ENCODE measurements around the gene LRP3.
"Not testable (repeated sequence)": the region's sequence is repeated elsewhere in the genome, so short reads cannot be mapped to it uniquely, and the experiment has no call there.

Gene LRP3

DNA sequence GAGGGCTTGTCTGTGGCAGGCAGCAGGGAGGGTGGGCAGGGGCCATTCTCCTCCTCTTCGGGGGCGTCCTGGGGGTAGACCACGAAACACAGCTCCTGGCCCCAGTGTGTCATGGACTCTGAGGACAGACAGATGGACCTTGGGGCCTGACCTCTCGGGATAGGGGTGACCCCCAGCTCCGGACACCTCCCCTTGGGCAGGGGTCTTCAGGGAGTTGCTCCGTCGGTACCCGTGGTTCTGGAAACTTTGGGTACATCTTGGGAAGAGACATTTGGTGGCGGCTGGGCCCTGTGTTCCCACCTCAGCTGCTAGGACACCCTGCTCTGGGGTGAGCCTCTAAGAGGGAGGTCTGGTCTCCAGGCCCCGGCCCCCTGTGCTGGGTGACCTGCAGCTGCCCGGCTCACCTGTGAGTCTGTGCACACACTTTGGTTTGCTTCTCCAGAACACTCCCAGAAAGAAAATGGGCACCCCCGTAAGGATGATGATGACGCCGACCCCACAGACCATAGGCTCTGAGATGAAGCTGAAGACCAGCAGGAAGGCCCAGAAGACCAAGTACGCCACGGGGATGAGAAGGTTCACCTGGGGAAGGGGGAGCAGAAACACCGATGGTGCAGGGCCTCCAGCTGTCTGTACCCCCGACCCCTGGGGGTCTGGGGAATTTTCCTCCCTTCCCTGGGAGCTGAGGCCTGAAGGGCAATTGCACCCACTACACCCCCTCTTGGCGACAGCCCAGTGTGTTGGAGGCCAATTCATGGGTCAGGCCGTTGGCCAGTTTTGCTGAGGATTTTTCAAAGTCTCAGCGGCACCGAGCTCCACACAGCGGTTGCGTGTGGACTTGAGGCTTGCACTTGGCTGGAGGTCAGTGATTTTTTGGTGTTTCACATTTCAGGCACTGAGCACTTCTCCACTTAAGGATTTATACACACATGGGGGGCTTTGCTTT is 15.0 kb downstream of the LRP3 start:
- Histone ChIP-seq H3K4me1 (ENCODE audit: control insufficient read depth, insufficient read depth, low read length, poor library complexity, severe bottlenecking) (no peaks in the 10 kb centered on the region), H3K4me3 (ENCODE audit: extremely low read depth, insufficient read depth, low read length, poor library complexity, severe bottlenecking) (no peak overlapping the region), H3K36me3 (ENCODE audit: control insufficient read depth, insufficient read depth, low read length) (peaks cover 3% of the 10 kb centered on the region), H3K27ac (ENCODE audit: low read depth, low read length, severe bottlenecking) (no peak overlapping the region), H3K9me3 (ENCODE audit: control insufficient read depth, low read length) (no peaks in the 10 kb centered on the region)
- 93% methylated on average over 14 to 22 of the region's 24 CpGs for WGBS, 2 experiments (ENCODE audit: insufficient coverage in 2 of 2)

- not testable (repeated sequence) for H3K4me1 ChIP-seq (ENCODE audit: control insufficient read depth, insufficient read depth, low read length, poor library complexity, severe bottlenecking); H3K36me3 ChIP-seq (ENCODE audit: control insufficient read depth, insufficient read depth, low read length); H3K4me3 ChIP-seq (ENCODE audit: extremely low read depth, insufficient read depth, low read length, poor library complexity, severe bottlenecking); H3K27ac ChIP-seq (ENCODE audit: low read depth, low read length, severe bottlenecking); H3K9me3 ChIP-seq (ENCODE audit: control insufficient read depth, low read length)
- WGBS, 2 experiments (ENCODE audit: insufficient coverage in 2 of 2): 93 to 95% methylated on average over 7 of the region's 7 CpGs
These were observed 15.7 kb downstream of the LRP3 start for GRCh38 chr19:33209850-33210230.

- Histone ChIP-seq H3K4me3 (ENCODE audit: extremely low read depth, insufficient read depth, low read length, poor library complexity, severe bottlenecking) (no peak overlapping the region), H3K27ac (ENCODE audit: low read depth, low read length, severe bottlenecking) (no peak overlapping the region), H3K36me3 (ENCODE audit: control insufficient read depth, insufficient read depth, low read length) (no peaks in the 10 kb centered on the region), H3K9me3 (ENCODE audit: control insufficient read depth, low read length) (no peaks in the 10 kb centered on the region), H3K4me1 (ENCODE audit: control insufficient read depth, insufficient read depth, low read length, poor library complexity, severe bottlenecking) (no peaks in the 10 kb centered on the region)
- 91 to 97% methylated on average over 10 to 21 of the region's 22 CpGs for WGBS, 2 experiments (ENCODE audit: insufficient coverage in 2 of 2)
These were observed 16.3 kb downstream of the LRP3 start for GRCh38 chr19:33210266-33210940.

GRCh38 chr19:33211794-33212435 is 17.8 kb downstream of the LRP3 start:
- no peaks in the 10 kb centered on the region for H3K9me3 ChIP-seq (ENCODE audit: control insufficient read depth, low read length)
- H3K4me3 ChIP-seq (ENCODE audit: extremely low read depth, insufficient read depth, low read length, poor library complexity, severe bottlenecking): no peak overlapping the region
- no peaks in the 10 kb centered on the region for H3K36me3 ChIP-seq (ENCODE audit: control insufficient read depth, insufficient read depth, low read length)
- 86 to 90% methylated on average over 16 to 17 of the region's 17 CpGs for WGBS, 2 experiments (ENCODE audit: insufficient coverage in 2 of 2)
- H3K27ac ChIP-seq (ENCODE audit: low read depth, low read length, severe bottlenecking): no peak overlapping the region
- H3K4me1 ChIP-seq (ENCODE audit: control insufficient read depth, insufficient read depth, low read length, poor library complexity, severe bottlenecking): no peaks in the 10 kb centered on the region

GRCh38 chr19:33212436-33213172 is 18.5 kb downstream of the LRP3 start:
- WGBS, 2 experiments (ENCODE audit: insufficient coverage in 2 of 2): 89 to 90% methylated on average over 21 to 29 of the region's 30 CpGs
- no peak overlapping the region for H3K4me3 ChIP-seq (ENCODE audit: extremely low read depth, insufficient read depth, low read length, poor library complexity, severe bottlenecking)
- no peak overlapping the region for H3K27ac ChIP-seq (ENCODE audit: low read depth, low read length, severe bottlenecking)

DNA sequence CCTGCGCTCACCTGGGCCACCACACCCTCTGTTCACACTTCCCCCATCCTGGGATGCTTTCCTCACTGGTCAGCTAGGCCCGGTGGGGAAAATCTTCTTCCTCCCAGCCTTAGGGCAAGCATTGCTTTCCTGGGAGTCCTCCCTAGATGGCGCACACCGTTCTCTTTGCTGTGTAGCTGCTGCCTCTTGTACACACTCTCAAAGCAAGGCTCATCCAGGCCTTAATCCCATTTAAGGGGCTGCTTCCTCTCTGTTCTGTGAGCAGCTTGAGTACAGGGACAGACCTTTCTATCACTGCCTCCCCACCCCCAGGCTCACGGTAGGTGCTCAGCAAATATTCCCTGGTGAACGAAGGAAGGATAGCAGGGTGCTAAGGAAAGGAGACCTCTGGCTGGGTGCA is 20.5 kb downstream of the LRP3 start:
- Histone ChIP-seq H3K4me3 (ENCODE audit: extremely low read depth, insufficient read depth, low read length, poor library complexity, severe bottlenecking) (no peak overlapping the region), H3K4me1 (ENCODE audit: control insufficient read depth, insufficient read depth, low read length, poor library complexity, severe bottlenecking) (peaks cover 2% of the 10 kb centered on the region), H3K9me3 (ENCODE audit: control insufficient read depth, low read length) (no peaks in the 10 kb centered on the region), H3K27ac (ENCODE audit: low read depth, low read length, severe bottlenecking) (no peak overlapping the region), H3K36me3 (ENCODE audit: control insufficient read depth, insufficient read depth, low read length) (no peaks in the 10 kb centered on the region)
- WGBS, 2 experiments (ENCODE audit: insufficient coverage in 2 of 2): 53 to 71% methylated on average over 4 to 5 of the region's 6 CpGs

More at GRCh38 chr19:33212436-33213172, 18.5 kb downstream of the LRP3 start:
- no peaks in the 10 kb centered on the region for H3K36me3 ChIP-seq (ENCODE audit: control insufficient read depth, insufficient read depth, low read length)
- H3K9me3 ChIP-seq (ENCODE audit: control insufficient read depth, low read length): no peaks in the 10 kb centered on the region
- no peaks in the 10 kb centered on the region for H3K4me1 ChIP-seq (ENCODE audit: control insufficient read depth, insufficient read depth, low read length, poor library complexity, severe bottlenecking)

DNA sequence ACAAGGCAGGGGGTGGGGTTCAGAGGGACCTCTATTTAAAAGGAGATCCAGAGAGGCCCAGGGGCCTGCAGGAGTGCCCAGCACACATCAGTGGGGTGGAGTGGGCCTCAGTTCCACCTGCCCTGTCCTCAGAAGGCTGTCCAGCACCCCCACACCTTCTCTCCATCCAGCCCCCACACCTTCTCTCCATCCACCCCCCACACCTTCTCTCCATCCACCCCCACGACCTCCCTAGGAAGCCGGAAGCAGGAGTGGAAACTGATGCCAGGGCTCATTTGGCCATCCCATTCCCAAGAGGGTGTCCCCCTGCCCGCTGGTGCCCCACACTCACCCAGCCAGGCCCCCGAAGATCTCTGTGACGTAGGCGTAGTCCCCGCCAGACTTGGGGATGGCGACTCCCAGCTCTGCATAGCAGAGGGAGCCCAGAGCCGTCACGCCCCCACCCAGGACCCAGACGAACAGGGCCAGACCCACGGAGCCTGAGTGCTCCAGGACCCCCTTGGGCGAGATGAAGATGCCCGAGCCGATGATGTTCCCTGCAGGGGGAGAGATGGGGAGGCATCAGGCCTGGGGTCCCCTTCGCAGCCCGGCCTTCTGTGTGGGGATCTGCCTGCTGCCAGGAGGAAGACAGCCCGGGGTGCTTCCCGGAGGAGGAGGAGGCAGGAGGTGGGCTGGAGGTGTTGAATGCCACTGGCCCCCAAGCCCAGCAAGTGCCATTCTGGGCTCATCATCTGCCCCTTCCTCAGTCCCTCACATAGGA is 21.5 kb downstream of the LRP3 start:
- Histone ChIP-seq H3K9me3 (ENCODE audit: control insufficient read depth, low read length) (no peaks in the 10 kb centered on the region), H3K4me1 (ENCODE audit: control insufficient read depth, insufficient read depth, low read length, poor library complexity, severe bottlenecking) (peaks cover 3% of the 10 kb centered on the region), H3K36me3 (ENCODE audit: control insufficient read depth, insufficient read depth, low read length) (no peaks in the 10 kb centered on the region), H3K27ac (ENCODE audit: low read depth, low read length, severe bottlenecking) (no peak overlapping the region), H3K4me3 (ENCODE audit: extremely low read depth, insufficient read depth, low read length, poor library complexity, severe bottlenecking) (no peak overlapping the region)
- WGBS, 2 experiments (ENCODE audit: insufficient coverage in 2 of 2): 91 to 93% methylated on average over 7 to 17 of the region's 19 CpGs

GRCh38 chr19:33216198-33216830 is 22.2 kb downstream of the LRP3 start:
- Histone ChIP-seq H3K4me1 (ENCODE audit: control insufficient read depth, insufficient read depth, low read length, poor library complexity, severe bottlenecking) (peaks cover 3% of the 10 kb centered on the region), H3K4me3 (ENCODE audit: extremely low read depth, insufficient read depth, low read length, poor library complexity, severe bottlenecking) (no peak overlapping the region), H3K27ac (ENCODE audit: low read depth, low read length, severe bottlenecking) (no peak overlapping the region), H3K9me3 (ENCODE audit: control insufficient read depth, low read length) (no peaks in the 10 kb centered on the region), H3K36me3 (ENCODE audit: control insufficient read depth, insufficient read depth, low read length) (no peaks in the 10 kb centered on the region)
- WGBS, 2 experiments (ENCODE audit: insufficient coverage in 2 of 2): 66 to 67% methylated on average over 11 of the region's 12 CpGs

DNA sequence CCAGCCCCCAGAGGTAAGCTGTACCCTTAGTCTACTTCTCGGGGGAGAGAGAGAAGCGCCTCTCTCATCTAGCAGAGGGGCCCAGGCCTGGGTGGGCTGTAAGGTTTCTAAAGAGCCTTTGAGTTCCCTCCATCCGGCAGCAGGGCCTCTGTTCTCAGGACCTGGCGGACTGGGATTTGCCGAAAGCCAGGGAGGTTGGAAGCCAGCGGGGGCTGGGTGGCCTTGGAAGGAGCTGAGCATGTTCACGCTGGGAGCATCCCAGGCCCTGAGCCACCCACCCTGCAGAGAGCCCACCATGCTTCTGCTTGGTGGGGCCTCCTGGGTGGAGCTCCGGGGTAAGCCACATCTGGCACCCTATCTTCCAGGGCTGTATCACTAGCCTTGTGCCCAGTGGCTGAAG is 23.8 kb downstream of the LRP3 start:
- 88 to 93% methylated on average over 5 to 6 of the region's 8 CpGs for WGBS, 2 experiments (ENCODE audit: insufficient coverage in 2 of 2)

More for the DNA sequence above, 23.8 kb downstream of the LRP3 start:
- H3K9me3 ChIP-seq (ENCODE audit: control insufficient read depth, low read length): no peaks in the 10 kb centered on the region
- peaks cover 3% of the 10 kb centered on the region for H3K4me1 ChIP-seq (ENCODE audit: control insufficient read depth, insufficient read depth, low read length, poor library complexity, severe bottlenecking)
- H3K27ac ChIP-seq (ENCODE audit: low read depth, low read length, severe bottlenecking): no peak overlapping the region
- no peaks in the 10 kb centered on the region for H3K36me3 ChIP-seq (ENCODE audit: control insufficient read depth, insufficient read depth, low read length)
- no peak overlapping the region for H3K4me3 ChIP-seq (ENCODE audit: extremely low read depth, insufficient read depth, low read length, poor library complexity, severe bottlenecking)

Data from mesodermal cell (in vitro differentiated cells).